Measurements from ENCODE around the gene KDM6A.
"Not testable (repeated sequence)": the region's sequence is repeated elsewhere in the genome, so short reads cannot be mapped to it uniquely, and the experiment has no call there.

The KDM6A gene

GRCh38 chrX:45070116-45071007 lies 197.4 kb downstream of the KDM6A start:
- no peak for DNase-seq (ENCODE audit: low read depth in 1 of 2, low spot score in 1 of 2)

GRCh38 chrX:45073011-45073410 lies 200.0 kb downstream of the KDM6A start:
- DNase-seq (ENCODE audit: low read depth in 1 of 2, low spot score in 1 of 2) = not testable (repeated sequence)

GRCh38 chrX:45077748-45078424 lies 204.9 kb downstream of the KDM6A start:
- DNase-seq (ENCODE audit: low read depth in 1 of 2, low spot score in 1 of 2) = no peak

GRCh38 chrX:45083314-45083713 lies 210.3 kb downstream of the KDM6A start:
- DNase-seq (ENCODE audit: low read depth in 1 of 2, low spot score in 1 of 2) = no peak

GRCh38 chrX:45110494-45110893 lies 237.5 kb downstream of the KDM6A start:
- no peak for DNase-seq (ENCODE audit: low read depth in 1 of 2, low spot score in 1 of 2)

GRCh38 chrX:45126158-45126557 lies 253.2 kb downstream of the KDM6A start:
- no peak for DNase-seq (ENCODE audit: low read depth in 1 of 2, low spot score in 1 of 2)

- DNase-seq (ENCODE audit: low read depth in 1 of 2, low spot score in 1 of 2) = no peak
Measured at GRCh38 chrX:45128896-45129454, 256.0 kb downstream of the KDM6A start.

GRCh38 chrX:45133465-45133864 lies 260.5 kb downstream of the KDM6A start:
- DNase-seq (ENCODE audit: low read depth in 1 of 2, low spot score in 1 of 2) = no peak

GRCh38 chrX:45134315-45134731 lies 261.3 kb downstream of the KDM6A start:
- DNase-seq (ENCODE audit: low read depth in 1 of 2, low spot score in 1 of 2) = no peak

- no peak for DNase-seq (ENCODE audit: low read depth in 1 of 2, low spot score in 1 of 2)
Measured at GRCh38 chrX:45134775-45135174, 261.8 kb downstream of the KDM6A start.

GRCh38 chrX:45135391-45136075 lies 262.5 kb downstream of the KDM6A start:
- DNase-seq (ENCODE audit: low read depth in 1 of 2, low spot score in 1 of 2) = not testable (repeated sequence)

GRCh38 chrX:45137531-45137930 lies 264.5 kb downstream of the KDM6A start:
- no peak for DNase-seq (ENCODE audit: low read depth in 1 of 2, low spot score in 1 of 2)

GRCh38 chrX:45138525-45138924 lies 265.5 kb downstream of the KDM6A start:
- DNase-seq (ENCODE audit: low read depth in 1 of 2, low spot score in 1 of 2) = no peak

- no peak for DNase-seq (ENCODE audit: low read depth in 1 of 2, low spot score in 1 of 2)
Measured at GRCh38 chrX:45140812-45141211, 267.8 kb downstream of the KDM6A start.

- no peak for DNase-seq (ENCODE audit: low read depth in 1 of 2, low spot score in 1 of 2)
Measured at GRCh38 chrX:45142185-45142584, 269.2 kb downstream of the KDM6A start.

- no peak for DNase-seq (ENCODE audit: low read depth in 1 of 2, low spot score in 1 of 2)
Measured at GRCh38 chrX:45143455-45143854, 270.5 kb downstream of the KDM6A start.

GRCh38 chrX:45145492-45146215 lies 272.7 kb downstream of the KDM6A start:
- DNase-seq (ENCODE audit: low read depth in 1 of 2, low spot score in 1 of 2) = no peak

- DNase-seq (ENCODE audit: low read depth in 1 of 2, low spot score in 1 of 2) = no peak
Measured at GRCh38 chrX:45150821-45151220, 277.8 kb downstream of the KDM6A start.

- no peak for DNase-seq (ENCODE audit: low read depth in 1 of 2, low spot score in 1 of 2)
Measured at GRCh38 chrX:45154033-45154360, 281.0 kb downstream of the KDM6A start.

- no peak for DNase-seq (ENCODE audit: low read depth in 1 of 2, low spot score in 1 of 2)
Measured at GRCh38 chrX:45154462-45154861, 281.5 kb downstream of the KDM6A start.

GRCh38 chrX:45157647-45158046 lies 284.7 kb downstream of the KDM6A start:
- DNase-seq (ENCODE audit: low read depth in 1 of 2, low spot score in 1 of 2) = no peak
